Natural killer cell treated with Interleukin-12 subunit alpha and Interleukin-12 subunit beta and Interleukin-15 and Interleukin-18, amount 100 ng/mL, for 72 hours (primary cell): ENCODE data around the gene MAP3K5. TPM values are rescaled to one million over a fixed set of nuclear protein-coding genes. Genes with fewer than 3 reads are reported as not detected.
"Not testable (repeated sequence)": the region's sequence is repeated elsewhere in the genome, so short reads cannot be mapped to it uniquely, and the experiment has no call there.

Experiments
- ATAC-seq, 2 donors: fragments of 150-1000 bp; cut with Tn5 transposase in 1 of 2; sonication (Bioruptor Pico), chemical (Tn5 transposase) in 1 of 2; 2 replicates each; pipeline ENCODE4 v1.10.0; 2021
- DNase-seq: peaks from one replicate; pipeline ENCODE4 v3.0.0; 2022; ENCODE audit warnings: low spot score
- H3K27ac Mint-ChIP-seq, 2 donors: 1 replicate in 1 of 2; 2 replicates in 1 of 2; pipeline ENCODE4 v1.8.0; 2022; ENCODE audit warnings: mixed read lengths in 2 of 2, mild to moderate bottlenecking in 1 of 2, moderate library complexity in 1 of 2
- H3K27me3 Mint-ChIP-seq, 2 donors: 1 replicate in 1 of 2; 2 replicates in 1 of 2; pipeline ENCODE4 v1.8.0; 2022; ENCODE audit warnings: mixed read lengths in 2 of 2
- H3K36me3 Mint-ChIP-seq: one replicate; pipeline ENCODE4 v1.8.0; 2022; ENCODE audit warnings: mixed read lengths
- H3K4me1 Mint-ChIP-seq, 2 donors: 1 replicate in 1 of 2; 2 replicates in 1 of 2; pipeline ENCODE4 v1.8.0; 2022; ENCODE audit warnings: low read depth in 2 of 2, mixed read lengths in 2 of 2, mild to moderate bottlenecking in 1 of 2
- H3K4me3 Mint-ChIP-seq: one replicate; pipeline ENCODE4 v1.8.0; 2022; ENCODE audit warnings: mixed read lengths
- H3K9me3 Mint-ChIP-seq: 2 replicates; pipeline ENCODE4 v1.8.0; 2022; ENCODE audit warnings: mixed read lengths
- total RNA-seq, 2 donors: library from RNA; stranded (reverse); gene quantifications; one replicate each; pipeline ENCODE4 v1.2.3, GENCODE V29; 2022

Gene MAP3K5
- total RNA-seq, 2 donors from 2014 or later: 27.9 to 33.0 TPM

DNA sequence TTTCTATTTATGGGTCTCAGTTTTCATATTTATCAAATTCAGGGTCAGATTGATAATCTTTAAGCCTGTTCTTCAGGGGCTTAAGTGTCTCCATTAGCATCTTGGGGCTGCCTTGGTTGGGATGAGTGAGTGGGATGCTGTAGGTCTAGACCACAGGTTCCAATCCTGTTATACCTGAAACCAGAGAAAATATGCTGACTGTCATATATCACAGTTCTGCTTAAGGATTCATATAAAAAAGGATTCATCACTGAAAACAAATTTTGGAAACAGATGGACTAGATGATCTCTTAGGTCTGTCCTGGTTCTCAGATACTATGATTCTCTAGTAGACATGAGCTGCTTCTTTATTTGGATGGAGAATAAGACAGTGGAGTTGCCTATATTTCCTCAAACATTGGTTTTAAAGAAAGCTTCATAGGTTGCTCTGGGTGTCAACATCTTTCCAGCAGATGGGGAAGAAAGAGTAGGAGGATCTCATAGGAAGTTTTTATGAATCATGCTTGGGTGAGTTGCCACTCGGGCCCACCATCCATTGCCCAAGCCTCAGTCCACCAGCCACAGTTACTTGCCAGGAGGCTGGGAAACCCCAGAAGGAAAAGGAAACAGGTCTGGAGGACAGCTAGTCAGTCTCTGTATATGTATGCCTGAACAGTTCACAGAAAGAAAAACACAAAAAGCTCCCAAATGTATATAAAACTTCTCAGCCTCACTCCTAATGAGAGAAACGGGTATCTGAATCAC lies 199.2 kb downstream of the MAP3K5 start:
- no peaks in the 10 kb centered on the region for H3K27me3 Mint-ChIP-seq
- peaks cover 5% of the 10 kb centered on the region for H3K9me3 Mint-ChIP-seq
- peaks cover 64% of the 10 kb centered on the region for H3K36me3 Mint-ChIP-seq
- peak; percentile 14 to 65 for ATAC-seq
- peak; percentile 69 for DNase-seq
- peak overlapping the region; percentile 99 for H3K27ac Mint-ChIP-seq
- peaks cover 70% of the 10 kb centered on the region in 2 donors for H3K4me1 Mint-ChIP-seq
- H3K4me3 Mint-ChIP-seq: peak overlapping the region; percentile 89

DNA sequence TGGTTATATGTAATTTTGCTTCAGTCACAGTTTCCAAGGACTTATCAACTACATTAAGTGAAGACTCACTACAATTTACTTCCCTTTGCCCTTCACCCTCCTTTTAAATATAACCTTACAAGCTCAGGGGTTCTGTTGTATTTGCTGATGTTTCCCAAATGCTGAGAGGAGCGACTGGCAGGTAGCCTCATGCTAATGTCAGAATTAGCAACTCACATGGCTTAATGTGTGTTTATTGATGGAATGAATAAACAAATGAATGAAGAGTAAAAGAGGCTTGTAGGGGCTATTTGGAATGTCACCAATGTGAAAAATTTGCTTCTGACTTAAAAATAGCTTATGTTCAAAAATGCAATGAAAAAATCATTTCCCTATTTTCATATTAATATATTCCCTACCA lies 200.7 kb downstream of the MAP3K5 start:
- H3K9me3 Mint-ChIP-seq: peaks cover 5% of the 10 kb centered on the region
- DNase-seq (no peak), ATAC-seq (no peak)
- peak overlapping the region; percentile 99 for H3K27ac Mint-ChIP-seq
- peaks cover 60% of the 10 kb centered on the region for H3K36me3 Mint-ChIP-seq
- peaks cover 61 to 69% of the 10 kb centered on the region in 2 donors for H3K4me1 Mint-ChIP-seq
- no peaks in the 10 kb centered on the region for H3K27me3 Mint-ChIP-seq
- H3K4me3 Mint-ChIP-seq: no peak overlapping the region

DNA sequence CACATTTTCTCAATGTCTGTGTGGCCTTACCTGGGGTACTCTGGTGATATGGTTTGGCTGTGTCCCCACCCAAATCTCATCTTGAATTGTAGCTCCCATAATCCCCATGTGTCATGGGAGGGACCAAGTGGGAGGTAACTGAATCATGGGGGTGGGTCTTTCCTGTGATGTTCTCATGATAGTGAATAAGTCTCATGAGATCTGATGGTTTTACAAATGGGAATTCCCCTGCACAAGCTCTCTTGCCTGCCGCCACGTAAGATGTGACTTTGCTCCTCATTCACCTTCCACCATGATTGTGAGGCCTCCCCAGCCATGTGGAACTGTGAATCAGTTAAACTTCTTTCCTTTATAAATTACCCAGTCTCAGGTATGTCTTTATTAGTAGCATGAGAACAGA lies 201.4 kb downstream of the MAP3K5 start:
- not testable (repeated sequence) for ATAC-seq, H3K9me3 Mint-ChIP-seq, DNase-seq, H3K27me3 Mint-ChIP-seq
- Mint-ChIP-seq H3K36me3 (peaks cover 52% of the 10 kb centered on the region), H3K4me1 (peaks cover 57 to 68% of the 10 kb centered on the region in 2 donors), H3K27ac (peak overlapping the region; percentile 99), H3K4me3 (peak overlapping the region; percentile 33)

DNA sequence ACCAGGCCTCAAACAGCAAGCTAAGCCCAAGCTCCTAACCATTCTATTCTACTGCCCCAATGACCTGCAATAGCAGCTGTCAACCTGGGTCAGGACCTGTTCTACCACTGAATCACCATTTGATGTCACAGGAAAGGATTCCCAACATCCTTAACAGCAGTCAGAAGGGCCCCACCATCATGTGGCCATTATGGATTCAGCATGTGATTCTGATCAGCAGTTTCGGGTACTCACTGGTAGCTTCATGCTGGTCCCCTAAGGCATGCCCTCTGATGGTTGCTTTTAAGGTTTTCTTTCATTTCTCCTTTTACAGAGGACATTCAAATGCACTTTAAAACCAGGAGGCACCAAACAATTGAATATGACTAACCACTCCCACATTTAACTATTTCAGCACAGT lies 204.8 kb downstream of the MAP3K5 start:
- Mint-ChIP-seq H3K36me3 (peaks cover 44% of the 10 kb centered on the region), H3K4me1 (peaks cover 42 to 48% of the 10 kb centered on the region in 2 donors), H3K27ac (no peak overlapping the region), H3K9me3 (no peaks in the 10 kb centered on the region), H3K4me3 (no peak overlapping the region), H3K27me3 (no peaks in the 10 kb centered on the region)
- no peak for ATAC-seq
- DNase-seq: no peak

DNA sequence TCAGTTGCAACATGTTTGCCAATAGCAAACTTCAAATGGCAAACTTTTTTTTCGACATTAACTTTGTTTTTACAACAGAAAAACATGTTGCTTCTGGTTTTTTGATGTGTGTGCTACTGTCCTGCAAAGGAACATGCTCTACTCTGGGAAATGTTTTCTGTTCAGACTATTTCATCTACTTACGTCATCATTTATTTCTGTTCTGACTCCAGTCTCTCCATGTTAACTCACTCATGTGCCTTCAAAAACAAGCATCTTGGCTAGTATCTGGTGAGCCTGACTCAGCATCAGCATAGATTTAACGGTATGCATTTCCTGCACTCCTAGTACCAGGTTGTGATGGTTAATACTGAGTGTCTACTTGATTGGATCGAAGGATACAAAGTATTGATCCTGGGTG lies 206.0 kb downstream of the MAP3K5 start:
- H3K27me3 Mint-ChIP-seq: no peaks in the 10 kb centered on the region
- H3K9me3 Mint-ChIP-seq: no peaks in the 10 kb centered on the region
- peak overlapping the region; percentile 51 to 55 for H3K27ac Mint-ChIP-seq
- H3K4me3 Mint-ChIP-seq: no peak overlapping the region
- ATAC-seq (no peak), DNase-seq (no peak)
- peaks cover 40% of the 10 kb centered on the region for H3K36me3 Mint-ChIP-seq
- H3K4me1 Mint-ChIP-seq: peaks cover 37 to 42% of the 10 kb centered on the region in 2 donors

DNA sequence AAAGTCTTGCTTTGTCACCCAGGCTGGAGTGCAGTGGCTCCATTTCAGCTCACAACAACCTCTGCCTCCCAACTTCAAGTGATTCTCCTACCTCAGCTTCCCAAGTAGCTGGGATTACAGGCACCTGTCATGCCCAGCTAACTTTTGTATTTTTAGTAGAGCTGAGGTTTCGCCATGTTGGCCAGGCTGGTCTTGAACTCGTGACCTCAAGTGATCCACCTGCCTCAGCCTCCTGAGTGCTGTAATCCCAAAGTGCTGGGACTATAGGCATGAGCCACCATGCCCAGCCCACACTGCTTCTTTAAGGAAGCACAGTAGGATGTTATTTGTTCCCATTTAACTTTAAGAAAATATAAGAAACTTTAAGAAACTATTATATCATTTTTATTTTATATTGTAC lies 206.8 kb downstream of the MAP3K5 start:
- not testable (repeated sequence) for H3K27ac Mint-ChIP-seq, DNase-seq, H3K9me3 Mint-ChIP-seq, H3K4me3 Mint-ChIP-seq, ATAC-seq, H3K27me3 Mint-ChIP-seq
- H3K4me1 Mint-ChIP-seq: peaks cover 31 to 36% of the 10 kb centered on the region in 2 donors
- H3K36me3 Mint-ChIP-seq: peaks cover 37% of the 10 kb centered on the region

DNA sequence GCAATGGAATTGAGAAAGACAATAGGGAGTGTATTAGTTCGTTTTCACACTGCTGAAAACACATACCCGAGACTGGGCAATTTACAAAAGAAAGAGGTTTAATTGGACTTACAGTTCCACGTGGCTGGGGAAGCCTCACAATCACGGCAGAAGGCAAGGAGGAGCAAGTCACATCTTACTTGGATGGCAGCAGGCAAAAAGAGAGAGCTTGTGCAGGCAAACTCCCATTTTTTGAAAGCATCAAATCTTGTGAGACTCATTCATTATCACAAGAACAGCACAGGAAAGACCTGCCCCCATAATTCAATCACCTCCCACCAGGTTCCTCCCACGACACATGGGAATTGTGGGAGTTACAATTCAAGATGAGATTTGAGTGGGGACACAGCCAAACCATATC lies 208.0 kb downstream of the MAP3K5 start:
- H3K4me3 Mint-ChIP-seq, H3K9me3 Mint-ChIP-seq, DNase-seq, H3K27me3 Mint-ChIP-seq, ATAC-seq: not testable (repeated sequence)
- peaks cover 24 to 29% of the 10 kb centered on the region in 2 donors for H3K4me1 Mint-ChIP-seq
- peak overlapping the region; percentile 53 to 85 for H3K27ac Mint-ChIP-seq
- H3K36me3 Mint-ChIP-seq: peaks cover 34% of the 10 kb centered on the region

DNA sequence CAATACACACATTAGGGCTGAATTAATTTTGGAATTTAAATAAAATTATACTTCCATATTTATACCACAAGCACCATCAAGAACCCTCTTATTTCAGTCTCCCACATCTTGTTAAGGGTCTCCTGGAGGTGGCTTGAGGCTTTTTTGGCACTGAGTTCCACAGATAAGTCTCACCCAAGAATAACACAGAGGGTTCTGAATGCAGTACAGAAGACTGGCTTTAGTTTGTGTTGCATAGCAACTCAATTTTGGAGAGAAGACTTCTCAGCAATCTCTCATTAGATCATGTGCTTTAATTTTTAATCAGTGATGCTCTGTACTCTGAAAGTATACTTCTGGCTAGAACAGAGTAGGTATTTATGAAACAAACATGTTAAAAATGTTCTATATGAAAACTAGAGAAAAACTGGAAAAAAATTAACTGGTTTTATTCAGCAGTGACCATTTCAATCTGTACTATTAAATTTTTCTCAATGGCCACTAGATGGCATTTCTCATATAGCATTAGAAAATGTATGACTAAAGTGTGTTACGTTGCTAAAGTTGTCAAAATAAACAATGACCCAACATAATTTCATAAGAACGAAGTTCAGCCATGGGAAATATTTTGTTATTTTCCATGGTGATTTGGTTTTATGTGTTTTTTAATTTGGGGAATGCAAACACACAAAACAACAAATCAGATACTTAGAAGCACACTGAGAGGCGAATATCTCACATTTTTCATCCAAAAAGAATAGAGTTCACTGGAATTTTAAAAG lies 209.4 kb downstream of the MAP3K5 start:
- H3K27me3 Mint-ChIP-seq: no peaks in the 10 kb centered on the region
- peak overlapping the region; percentile 53 to 85 for H3K27ac Mint-ChIP-seq
- H3K4me3 Mint-ChIP-seq: no peak overlapping the region
- H3K36me3 Mint-ChIP-seq: peaks cover 35% of the 10 kb centered on the region
- H3K9me3 Mint-ChIP-seq: no peaks in the 10 kb centered on the region
- DNase-seq (no peak), ATAC-seq (no peak)
- H3K4me1 Mint-ChIP-seq: peaks cover 19 to 21% of the 10 kb centered on the region in 2 donors

DNA sequence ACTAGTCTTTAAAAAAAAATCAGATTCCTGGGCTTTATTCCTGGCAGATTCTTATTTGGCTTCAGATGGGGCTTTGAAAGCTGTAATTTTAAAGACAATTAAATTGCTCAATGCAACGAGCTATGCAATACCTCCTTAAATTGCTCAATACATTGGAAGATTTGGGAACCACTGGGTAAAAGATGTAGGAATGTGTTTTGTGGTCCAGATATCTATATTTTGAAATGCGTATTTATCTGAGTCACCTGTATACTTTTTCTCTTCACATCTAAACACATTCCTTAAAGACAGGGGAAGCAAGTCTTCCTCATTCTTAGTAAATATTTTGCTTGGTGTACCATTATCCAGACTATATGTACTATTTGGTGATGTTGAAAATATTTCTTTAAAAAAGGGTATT lies 212.5 kb downstream of the MAP3K5 start:
- no peaks in the 10 kb centered on the region for H3K27me3 Mint-ChIP-seq
- no peak overlapping the region for H3K27ac Mint-ChIP-seq
- ATAC-seq (no peak), DNase-seq (no peak)
- no peak overlapping the region for H3K4me3 Mint-ChIP-seq
- H3K4me1 Mint-ChIP-seq: peaks cover 11 to 14% of the 10 kb centered on the region in 2 donors
- peaks cover 47% of the 10 kb centered on the region for H3K36me3 Mint-ChIP-seq
- H3K9me3 Mint-ChIP-seq: no peaks in the 10 kb centered on the region

DNA sequence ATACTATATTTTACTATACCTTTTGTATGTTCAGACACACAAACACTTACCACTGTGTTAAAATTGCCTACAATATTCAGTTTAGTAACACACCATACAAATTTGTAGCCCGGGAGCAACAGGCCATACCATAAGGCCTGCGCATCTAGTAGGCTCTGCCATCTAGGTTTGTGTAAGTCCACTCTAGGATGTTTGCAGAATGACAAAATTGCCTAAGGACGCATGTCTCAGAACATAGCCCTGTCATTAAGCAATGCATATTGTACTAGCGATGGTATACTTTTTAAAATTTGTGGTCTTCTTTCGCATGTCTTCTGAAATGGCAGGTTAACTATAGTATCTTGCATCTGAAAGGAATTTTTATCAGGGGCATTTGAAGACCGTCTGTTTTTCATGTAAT lies 215.5 kb downstream of the MAP3K5 start:
- ATAC-seq: no peak
- no peak for DNase-seq
- H3K4me3 Mint-ChIP-seq: no peak overlapping the region
- no peaks in the 10 kb centered on the region for H3K27me3 Mint-ChIP-seq
- peaks cover 0 to 7% of the 10 kb centered on the region in 2 donors for H3K4me1 Mint-ChIP-seq
- H3K9me3 Mint-ChIP-seq: no peaks in the 10 kb centered on the region
- H3K36me3 Mint-ChIP-seq: peaks cover 38% of the 10 kb centered on the region
- no peak overlapping the region for H3K27ac Mint-ChIP-seq

DNA sequence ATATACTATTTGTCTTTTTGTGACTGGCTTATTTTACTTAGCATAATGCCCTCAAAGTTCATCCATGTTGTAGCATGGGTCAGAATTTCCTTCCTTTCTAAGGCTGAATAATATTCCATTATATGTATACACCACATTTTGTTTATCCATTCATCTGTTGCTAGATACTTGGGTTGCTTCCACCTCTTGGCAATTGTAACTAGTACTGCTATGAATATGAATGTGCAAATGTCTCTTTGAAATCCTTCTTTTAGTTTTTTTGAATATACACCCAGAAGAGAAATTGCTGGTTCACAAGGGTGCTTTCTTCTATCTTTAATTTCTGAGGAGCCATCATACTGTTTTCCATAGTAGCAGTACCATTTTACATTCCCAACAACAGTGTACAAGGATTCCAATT lies 220.8 kb downstream of the MAP3K5 start:
- H3K36me3 Mint-ChIP-seq: peaks cover 28% of the 10 kb centered on the region
- peaks cover 14 to 17% of the 10 kb centered on the region in 2 donors for H3K4me1 Mint-ChIP-seq
- no peaks in the 10 kb centered on the region for H3K27me3 Mint-ChIP-seq
- DNase-seq (no peak), ATAC-seq (no peak)
- H3K27ac Mint-ChIP-seq: peak overlapping the region in 1 of 2 donors; percentile 2
- no peak overlapping the region for H3K4me3 Mint-ChIP-seq
- no peaks in the 10 kb centered on the region for H3K9me3 Mint-ChIP-seq

DNA sequence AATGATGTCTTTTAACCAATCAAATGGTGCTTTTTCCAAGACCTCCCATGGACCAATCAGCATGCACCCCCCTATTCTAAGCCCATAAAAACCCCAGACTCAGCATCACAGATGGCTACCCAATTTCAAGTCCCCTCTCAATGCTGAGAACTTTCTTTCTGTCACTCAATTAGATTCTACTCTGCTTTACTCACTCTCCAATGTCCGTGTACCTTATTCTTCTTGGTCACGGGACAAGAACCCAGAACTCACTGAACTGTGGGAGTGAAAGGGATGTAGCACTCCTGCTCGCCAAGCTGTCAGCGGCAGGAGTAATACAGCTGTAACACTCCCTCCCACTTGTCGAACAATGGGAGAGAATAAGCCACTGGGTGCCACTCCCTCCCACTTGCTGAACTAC lies 221.2 kb downstream of the MAP3K5 start:
- Mint-ChIP-seq H3K27ac (peak overlapping the region in 1 of 2 donors; percentile 2), H3K4me3 (no peak overlapping the region), H3K27me3 (no peaks in the 10 kb centered on the region)

DNA sequence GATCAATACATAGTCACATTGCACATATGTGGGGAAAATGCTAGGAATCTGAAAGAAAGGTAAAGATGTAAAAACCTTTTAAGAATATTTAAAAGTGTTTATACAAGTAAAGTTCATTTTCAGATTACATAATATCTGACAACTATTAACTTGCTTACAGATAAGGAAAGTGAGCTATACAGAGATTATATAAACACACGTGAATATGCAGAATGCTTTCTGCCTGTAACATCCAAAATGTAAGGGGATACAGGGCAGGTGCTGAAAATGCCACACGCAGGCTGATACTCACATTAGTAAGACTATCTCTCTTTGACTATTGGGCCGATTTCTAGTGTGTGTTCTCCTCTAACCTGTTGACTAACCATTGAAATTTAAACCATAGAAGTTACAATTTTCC lies 224.1 kb downstream of the MAP3K5 start:
- DNase-seq: no peak
- H3K36me3 Mint-ChIP-seq: peaks cover 27% of the 10 kb centered on the region
- H3K4me1 Mint-ChIP-seq: peaks cover 28 to 29% of the 10 kb centered on the region in 2 donors
- no peak overlapping the region for H3K4me3 Mint-ChIP-seq
- no peak for ATAC-seq
- H3K27me3 Mint-ChIP-seq: no peaks in the 10 kb centered on the region
- no peak overlapping the region for H3K27ac Mint-ChIP-seq
- no peaks in the 10 kb centered on the region for H3K9me3 Mint-ChIP-seq

More for the DNA sequence above, 221.2 kb downstream of the MAP3K5 start:
- Mint-ChIP-seq H3K36me3 (peaks cover 29% of the 10 kb centered on the region), H3K9me3 (no peaks in the 10 kb centered on the region), H3K4me1 (peaks cover 16 to 17% of the 10 kb centered on the region in 2 donors)
- DNase-seq (no peak), ATAC-seq (no peak)

DNA sequence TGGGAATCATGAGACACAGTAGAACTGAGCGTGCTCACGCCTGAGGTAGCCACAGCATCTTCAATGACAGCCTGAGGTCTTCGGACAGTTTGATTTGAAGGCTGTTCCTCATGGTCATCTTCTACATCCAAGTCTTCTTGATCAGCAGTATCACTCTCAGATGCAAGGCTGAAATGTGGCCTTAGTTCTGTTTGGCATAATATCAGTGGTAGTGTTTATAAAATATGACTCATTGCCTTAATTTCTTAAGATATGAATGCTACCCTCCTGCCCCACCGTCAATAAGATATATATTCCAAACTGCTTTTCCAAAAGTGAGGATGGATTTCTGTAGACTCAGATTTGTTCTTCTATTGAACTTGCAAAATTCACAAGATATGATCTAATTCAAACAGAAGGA lies 224.6 kb downstream of the MAP3K5 start:
- Mint-ChIP-seq H3K27me3 (no peaks in the 10 kb centered on the region), H3K9me3 (no peaks in the 10 kb centered on the region), H3K27ac (no peak overlapping the region), H3K4me3 (no peak overlapping the region), H3K36me3 (peaks cover 27% of the 10 kb centered on the region), H3K4me1 (peaks cover 28 to 29% of the 10 kb centered on the region in 2 donors)
- ATAC-seq (no peak), DNase-seq (no peak)
